Parathyroid adenoma (tissue), 2 donors: ENCODE measurements around the gene SKIDA1.

ENCODE experiments used
- H2AFZ ChIP-seq: fragments of 300-600 bp; sonication (generic); one replicate; pipeline ENCODE4 v1.7.0; 2017; ENCODE audit warnings: antibody characterized with exemption, mild to moderate bottlenecking
- H3K27ac ChIP-seq: fragments of 300-600 bp; sonication (generic); one replicate; pipeline ENCODE4 v1.7.0; 2017
- H3K27me3 ChIP-seq: fragments of 300-600 bp; sonication (generic); one replicate; pipeline ENCODE4 v1.7.0; 2017; ENCODE audit warnings: low read length; ENCODE audit not compliant: control insufficient read depth, insufficient read depth
- H3K36me3 ChIP-seq: fragments of 300-600 bp; sonication (generic); one replicate; pipeline ENCODE4 v1.7.0; 2017; ENCODE audit warnings: low read length; ENCODE audit not compliant: control insufficient read depth, insufficient read depth
- H3K4me1 ChIP-seq: fragments of 300-600 bp; sonication (generic); one replicate; pipeline ENCODE4 v1.7.0; 2017; ENCODE audit warnings: control low read depth
- H3K4me2 ChIP-seq: fragments of 300-600 bp; sonication (generic); one replicate; pipeline ENCODE4 v1.7.0; 2017; ENCODE audit warnings: low read length
- H3K4me3 ChIP-seq: fragments of 300-600 bp; sonication (generic); one replicate; pipeline ENCODE4 v1.7.0; 2017; ENCODE audit warnings: low read depth, low read length
- H3K79me2 ChIP-seq: fragments of 300-600 bp; sonication (generic); one replicate; pipeline ENCODE4 v1.7.0; 2017; ENCODE audit warnings: control low read depth
- H3K9ac ChIP-seq: fragments of 300-600 bp; sonication (generic); one replicate; pipeline ENCODE4 v1.7.0; 2017; ENCODE audit warnings: mild to moderate bottlenecking
- H3K9me3 ChIP-seq: fragments of 300-600 bp; sonication (generic); one replicate; pipeline ENCODE4 v1.7.0; 2017; ENCODE audit warnings: low read length; ENCODE audit not compliant: control insufficient read depth
- CTCF ChIP-seq: fragments of 300-600 bp; sonication (generic); IDR thresholded peaks from one replicate; pipeline ENCODE4 v1.7.0; 2017; ENCODE audit warnings: antibody characterized with exemption, mild to moderate bottlenecking
- donor health status: primary hyperparathyroidism.

The SKIDA1 gene

GRCh38 chr10:21507150-21507549, 18.3 kb downstream of the SKIDA1 start:
- H3K9ac ChIP-seq: no peak overlapping the region
- H3K79me2 ChIP-seq: no peaks in the 10 kb centered on the region
- no peak overlapping the region for H2AFZ ChIP-seq
- no peak overlapping the region for H3K4me3 ChIP-seq
- H3K4me1 ChIP-seq: no peaks in the 10 kb centered on the region
- H3K36me3 ChIP-seq: no peaks in the 10 kb centered on the region
- TF ChIP-seq CTCF: no peak
- H3K27ac ChIP-seq: no peak overlapping the region
- H3K4me2 ChIP-seq: no peak overlapping the region
- H3K27me3 ChIP-seq: no peaks in the 10 kb centered on the region
- no peaks in the 10 kb centered on the region for H3K9me3 ChIP-seq

DNA sequence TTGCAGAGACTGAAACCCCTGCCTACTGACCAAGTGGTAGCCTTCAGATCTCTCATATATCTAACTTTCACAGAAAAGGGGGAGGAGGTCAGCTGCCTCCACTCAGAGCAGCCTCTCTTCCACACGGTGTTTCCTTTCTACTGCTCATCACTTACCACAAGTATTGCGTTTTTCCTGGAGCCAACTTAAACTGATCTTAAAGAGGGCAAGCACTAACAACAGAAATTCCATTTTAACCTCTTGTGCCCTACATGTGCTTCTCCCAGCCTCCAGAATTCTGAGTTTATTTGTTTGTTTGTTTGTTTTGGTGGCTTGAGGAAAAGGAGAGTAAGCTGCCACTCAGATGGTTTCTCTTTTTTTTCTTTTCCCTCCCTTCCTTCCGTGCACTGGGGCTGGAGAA, 19.1 kb downstream of the SKIDA1 start:
- H3K36me3 ChIP-seq: no peaks in the 10 kb centered on the region
- H3K27ac ChIP-seq: no peak overlapping the region
- no peak for TF ChIP-seq CTCF
- H3K79me2 ChIP-seq: no peaks in the 10 kb centered on the region
- H3K9me3 ChIP-seq: no peaks in the 10 kb centered on the region
- no peak overlapping the region for H3K4me3 ChIP-seq
- no peak overlapping the region for H3K4me2 ChIP-seq
- no peaks in the 10 kb centered on the region for H3K4me1 ChIP-seq
- no peak overlapping the region for H3K9ac ChIP-seq
- no peaks in the 10 kb centered on the region for H3K27me3 ChIP-seq
- H2AFZ ChIP-seq: no peak overlapping the region

DNA sequence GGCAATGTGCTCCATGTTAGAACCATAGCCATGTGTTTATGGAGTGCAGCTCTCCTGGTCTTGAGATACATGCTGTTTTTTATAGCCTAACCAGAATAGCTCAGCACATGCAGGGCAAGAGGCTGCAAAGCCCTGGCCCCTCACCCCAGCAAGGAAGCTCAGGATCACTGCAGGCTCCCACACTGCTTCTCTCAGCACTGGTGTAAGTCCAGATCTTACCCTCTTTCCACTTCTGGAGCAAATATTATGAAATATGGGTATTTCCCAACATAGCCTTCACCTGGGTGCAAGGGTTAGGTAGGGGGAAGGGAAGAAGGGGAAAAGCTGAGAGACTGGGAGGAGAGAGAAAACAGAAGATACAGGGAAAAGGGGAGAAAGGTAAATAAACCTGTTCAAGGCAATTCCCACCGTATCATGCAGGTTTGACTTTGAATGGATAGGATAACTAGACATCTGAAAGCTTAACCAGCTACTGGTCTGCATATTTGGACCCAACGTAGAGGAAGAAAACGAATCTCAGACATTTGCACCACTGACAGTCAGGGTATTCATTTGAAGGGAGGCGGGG, 19.7 kb downstream of the SKIDA1 start:
- H3K4me3 ChIP-seq: no peak overlapping the region
- H3K36me3 ChIP-seq: no peaks in the 10 kb centered on the region
- no peak overlapping the region for H2AFZ ChIP-seq
- H3K27ac ChIP-seq: no peak overlapping the region
- no peaks in the 10 kb centered on the region for H3K79me2 ChIP-seq
- H3K9me3 ChIP-seq: no peaks in the 10 kb centered on the region
- TF ChIP-seq CTCF: no peak
- H3K4me2 ChIP-seq: no peak overlapping the region
- no peaks in the 10 kb centered on the region for H3K4me1 ChIP-seq
- H3K27me3 ChIP-seq: no peaks in the 10 kb centered on the region
- no peak overlapping the region for H3K9ac ChIP-seq

DNA sequence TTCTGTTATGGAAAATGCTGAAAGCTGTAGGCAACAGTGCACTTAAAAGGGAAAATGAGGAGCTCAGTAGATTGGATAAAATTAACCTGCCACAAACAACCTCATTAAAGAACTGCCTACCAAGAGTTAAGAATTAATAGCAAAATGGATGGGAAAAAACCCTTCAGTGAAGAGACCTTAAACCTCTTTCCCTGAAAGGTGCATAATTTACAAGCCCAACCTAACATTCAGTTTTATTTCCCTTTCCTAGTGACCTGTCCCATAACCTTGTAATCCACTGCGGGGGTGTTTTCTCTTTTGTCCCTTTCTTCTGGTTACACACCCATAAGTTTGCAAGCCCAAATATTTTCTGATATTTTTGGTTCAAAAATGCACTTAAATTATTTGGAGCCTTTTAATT, 21.9 kb downstream of the SKIDA1 start:
- no peak overlapping the region for H3K27ac ChIP-seq
- H3K4me1 ChIP-seq: no peaks in the 10 kb centered on the region
- no peak overlapping the region for H3K4me3 ChIP-seq
- no peaks in the 10 kb centered on the region for H3K9me3 ChIP-seq
- no peaks in the 10 kb centered on the region for H3K79me2 ChIP-seq
- no peak for TF ChIP-seq CTCF
- no peak overlapping the region for H3K9ac ChIP-seq
- no peaks in the 10 kb centered on the region for H3K36me3 ChIP-seq
- H2AFZ ChIP-seq: no peak overlapping the region
- no peaks in the 10 kb centered on the region for H3K27me3 ChIP-seq
- no peak overlapping the region for H3K4me2 ChIP-seq

- no peaks in the 10 kb centered on the region for H3K36me3 ChIP-seq
- no peak overlapping the region for H3K4me3 ChIP-seq
- H3K4me2 ChIP-seq: no peak overlapping the region
- no peak overlapping the region for H3K27ac ChIP-seq
- H2AFZ ChIP-seq: no peak overlapping the region
- TF ChIP-seq CTCF: no peak
- no peaks in the 10 kb centered on the region for H3K27me3 ChIP-seq
- no peak overlapping the region for H3K9ac ChIP-seq
- H3K9me3 ChIP-seq: no peaks in the 10 kb centered on the region
- no peaks in the 10 kb centered on the region for H3K4me1 ChIP-seq
- H3K79me2 ChIP-seq: no peaks in the 10 kb centered on the region
Observed at GRCh38 chr10:21502348-21502740, 23.1 kb downstream of the SKIDA1 start.
